HepG2 (cell line): ENCODE measurements around the gene QDPR. TPM values are rescaled to one million over a fixed set of nuclear protein-coding genes. Genes with fewer than 3 reads are reported as not detected.

ENCODE experiments used
- CBX2 ChIP-seq, 2 experiments: fragments of 200-600 bp in 1 of 2; sonication (generic); formaldehyde crosslinking in 1 of 2; IDR thresholded peaks; 2 replicates each; pipeline versions ENCODE4 v1.7.0 to v1.8.1; 2018 to 2022; ENCODE audit warnings: low read depth in 2 of 2, low read length in 1 of 2, mild to moderate bottlenecking in 1 of 2, missing genetic modification reagents in 1 of 2
- FOXA3 ChIP-seq: IDR thresholded peaks from 2 replicates; pipeline ENCODE4 v1.6.1; 2016; ENCODE audit warnings: missing genetic modification reagents, missing compliant biosample characterization
- SOX5 ChIP-seq: IDR thresholded peaks from 2 replicates; pipeline ENCODE4 v1.6.1; 2016; ENCODE audit warnings: borderline replicate concordance
- TFE3 ChIP-seq: IDR thresholded peaks from 2 replicates; pipeline ENCODE4 v1.6.1; 2016
- ZNF318 ChIP-seq: sonication (generic); formaldehyde crosslinking; IDR thresholded peaks from 2 replicates; pipeline ENCODE4 v1.4.0; 2020; ENCODE audit warnings: mild to moderate bottlenecking, missing genetic modification reagents
- ZNF451 ChIP-seq: sonication (generic); formaldehyde crosslinking; IDR thresholded peaks from 2 replicates; pipeline ENCODE4 v1.5.0; 2020; ENCODE audit warnings: mild to moderate bottlenecking, missing genetic modification reagents
- ZNF609 ChIP-seq: sonication (generic); formaldehyde crosslinking; IDR thresholded peaks from 2 replicates; pipeline ENCODE4 v1.4.0; 2020; ENCODE audit warnings: mild to moderate bottlenecking, missing genetic modification reagents, borderline replicate concordance
- ZNF83 ChIP-seq: sonication (generic); formaldehyde crosslinking; IDR thresholded peaks from 2 replicates; pipeline ENCODE4 v1.4.0; 2020; ENCODE audit warnings: missing genetic modification reagents, mild to moderate bottlenecking, borderline replicate concordance
- polyA plus RNA-seq, 8 experiments: library from polyadenylated mRNA; depleted of rRNA in 3 of 8; stranded (reverse) in 7 of 8; unstranded in 1 of 8; fragments of >200 nt; fragmentation: Illumina TruSeq in 4 of 8; extraction: Trizol in 4 of 8; gene quantifications; 2 replicates each; pipeline versions ENCODE4 v1.2.1 to v1.2.3, GENCODE V29; 2011 to 2016; ENCODE audit warnings: low read depth in 4 of 8, missing spikeins in 1 of 8, mixed read lengths in 1 of 8; ENCODE audit not compliant: insufficient read depth in 1 of 8
- total RNA-seq, 5 experiments: library from RNA; depleted of rRNA; stranded (reverse); fragments of >200 nt; fragmentation: Illumina TruSeq; extraction: Trizol; gene quantifications; 2 replicates each; pipeline ENCODE4 v1.2.3, GENCODE V29; 2016; ENCODE audit warnings: low read depth in 1 of 5

QDPR gene
- total and polyA plus RNA-seq, 2 of the 13 experiments (the other 11 are each of a cell fraction or from before 2014, with no cell fraction given), result 9.9 to 95.5 TPM

- TF ChIP-seq ZNF318 (CRISPR knock-in tag), result no peak
- TF ChIP-seq ZNF83 (CRISPR knock-in tag), result no peak
- TF ChIP-seq FOXA3 (CRISPR knock-in tag), result 0 out of 2 replicates have a peak, but pooled peaks have one; percentile 11
- no peak for TF ChIP-seq CBX2 (IDR thresholded peaks at IDR 0.05; ENCODE audit: low read depth, low read length)
- TF ChIP-seq CBX2 (CRISPR knock-in tag; IDR thresholded peaks at IDR 0.05; ENCODE audit: low read depth), result no peak
- no peak for TF ChIP-seq ZNF609 (CRISPR knock-in tag)
- TF ChIP-seq ZNF451 (CRISPR knock-in tag), result no peak
- TF ChIP-seq SOX5 (CRISPR knock-in tag), result 0 out of 2 replicates have a peak, but pooled peaks have one; percentile 20
- peak; percentile 72 for TF ChIP-seq TFE3 (CRISPR knock-in tag)
Observed at GRCh38 chr4:17515445-17516407, 3.8 kb upstream of the QDPR start (continued).
